Ishikawa (cell line): ENCODE data around the gene ADAMTS16.

Experiments used
- CEBPB ChIP-seq: IDR thresholded peaks from 2 replicates; pipeline ENCODE4 v1.6.1; 2012
- CREB1 ChIP-seq: IDR thresholded peaks from 2 replicates; pipeline ENCODE4 v1.6.1; 2012; ENCODE audit warnings: low read depth
- EGR1 ChIP-seq: IDR thresholded peaks from 2 replicates; pipeline ENCODE4 v1.6.1; 2012
- EP300 ChIP-seq: IDR thresholded peaks from 2 replicates; pipeline ENCODE4 v1.6.1; 2012; ENCODE audit warnings: borderline replicate concordance
- FOXM1 ChIP-seq: IDR thresholded peaks from 2 replicates; pipeline ENCODE4 v1.6.1; 2012; ENCODE audit warnings: low read depth, borderline replicate concordance
- NFIC ChIP-seq: IDR thresholded peaks from 2 replicates; pipeline ENCODE4 v1.6.1; 2012
- RAD21 ChIP-seq: IDR thresholded peaks from 2 replicates; pipeline ENCODE4 v1.6.1; 2012; ENCODE audit warnings: low read depth
- TAF1 ChIP-seq: IDR thresholded peaks from 2 replicates; pipeline ENCODE4 v1.6.1; 2012; ENCODE audit warnings: low read depth, mild to moderate bottlenecking
- TCF12 ChIP-seq: IDR thresholded peaks from 2 replicates; pipeline ENCODE4 v1.6.1; 2012; ENCODE audit warnings: low read depth
- YY1 ChIP-seq: IDR thresholded peaks from 2 replicates; pipeline ENCODE4 v1.6.1; 2012; ENCODE audit warnings: low read depth
- ZBTB7A ChIP-seq: IDR thresholded peaks from 2 replicates; pipeline ENCODE4 v1.6.1; 2012; ENCODE audit warnings: low read depth
- TF ChIP-seq, protein P1 (sequence below): IDR thresholded peaks from 2 replicates; pipeline ENCODE4 v1.6.1; 2012; ENCODE audit warnings: low read depth, mild to moderate bottlenecking
- TF ChIP-seq, protein P2 (sequence below): IDR thresholded peaks from 2 replicates; pipeline ENCODE4 v1.6.1; 2012
- TF ChIP-seq, protein P3 (sequence below): IDR thresholded peaks from 2 replicates; pipeline ENCODE4 v1.6.1; 2012

DNA sequence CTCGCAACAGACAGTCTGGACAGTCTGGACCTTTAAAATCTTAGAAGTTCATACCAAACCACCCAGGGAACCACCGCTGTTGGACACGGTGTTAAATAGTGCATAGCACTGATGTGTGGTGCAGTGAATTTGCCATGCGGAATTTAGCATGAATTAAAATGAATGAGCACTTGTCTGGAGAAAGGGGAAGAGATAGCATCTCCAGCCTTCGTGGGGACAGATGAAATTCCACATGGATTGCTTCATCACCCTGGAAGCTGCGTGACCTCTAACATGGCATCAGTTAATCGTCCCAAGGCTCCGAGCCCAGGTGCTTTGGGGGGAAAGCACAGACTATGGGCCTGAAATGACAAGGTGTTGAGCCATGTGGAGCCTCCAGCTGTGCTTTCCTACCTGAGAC lies 91.4 kb downstream of the ADAMTS16 start:
- TF ChIP-seq TAF1 (no peak), EGR1 (no peak), RAD21 (no peak), TCF12 (no peak), EP300 (no peak), YY1 (no peak), CEBPB (no peak), NFIC (no peak), FOXM1 (no peak), CREB1 (no peak), ZBTB7A (no peak)
- TF ChIP-seq, protein P1, sequence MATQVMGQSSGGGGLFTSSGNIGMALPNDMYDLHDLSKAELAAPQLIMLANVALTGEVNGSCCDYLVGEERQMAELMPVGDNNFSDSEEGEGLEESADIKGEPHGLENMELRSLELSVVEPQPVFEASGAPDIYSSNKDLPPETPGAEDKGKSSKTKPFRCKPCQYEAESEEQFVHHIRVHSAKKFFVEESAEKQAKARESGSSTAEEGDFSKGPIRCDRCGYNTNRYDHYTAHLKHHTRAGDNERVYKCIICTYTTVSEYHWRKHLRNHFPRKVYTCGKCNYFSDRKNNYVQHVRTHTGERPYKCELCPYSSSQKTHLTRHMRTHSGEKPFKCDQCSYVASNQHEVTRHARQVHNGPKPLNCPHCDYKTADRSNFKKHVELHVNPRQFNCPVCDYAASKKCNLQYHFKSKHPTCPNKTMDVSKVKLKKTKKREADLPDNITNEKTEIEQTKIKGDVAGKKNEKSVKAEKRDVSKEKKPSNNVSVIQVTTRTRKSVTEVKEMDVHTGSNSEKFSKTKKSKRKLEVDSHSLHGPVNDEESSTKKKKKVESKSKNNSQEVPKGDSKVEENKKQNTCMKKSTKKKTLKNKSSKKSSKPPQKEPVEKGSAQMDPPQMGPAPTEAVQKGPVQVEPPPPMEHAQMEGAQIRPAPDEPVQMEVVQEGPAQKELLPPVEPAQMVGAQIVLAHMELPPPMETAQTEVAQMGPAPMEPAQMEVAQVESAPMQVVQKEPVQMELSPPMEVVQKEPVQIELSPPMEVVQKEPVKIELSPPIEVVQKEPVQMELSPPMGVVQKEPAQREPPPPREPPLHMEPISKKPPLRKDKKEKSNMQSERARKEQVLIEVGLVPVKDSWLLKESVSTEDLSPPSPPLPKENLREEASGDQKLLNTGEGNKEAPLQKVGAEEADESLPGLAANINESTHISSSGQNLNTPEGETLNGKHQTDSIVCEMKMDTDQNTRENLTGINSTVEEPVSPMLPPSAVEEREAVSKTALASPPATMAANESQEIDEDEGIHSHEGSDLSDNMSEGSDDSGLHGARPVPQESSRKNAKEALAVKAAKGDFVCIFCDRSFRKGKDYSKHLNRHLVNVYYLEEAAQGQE: no peak
- TF ChIP-seq, protein P2, sequence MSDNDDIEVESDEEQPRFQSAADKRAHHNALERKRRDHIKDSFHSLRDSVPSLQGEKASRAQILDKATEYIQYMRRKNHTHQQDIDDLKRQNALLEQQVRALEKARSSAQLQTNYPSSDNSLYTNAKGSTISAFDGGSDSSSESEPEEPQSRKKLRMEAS: no peak
- TF ChIP-seq, protein P3, sequence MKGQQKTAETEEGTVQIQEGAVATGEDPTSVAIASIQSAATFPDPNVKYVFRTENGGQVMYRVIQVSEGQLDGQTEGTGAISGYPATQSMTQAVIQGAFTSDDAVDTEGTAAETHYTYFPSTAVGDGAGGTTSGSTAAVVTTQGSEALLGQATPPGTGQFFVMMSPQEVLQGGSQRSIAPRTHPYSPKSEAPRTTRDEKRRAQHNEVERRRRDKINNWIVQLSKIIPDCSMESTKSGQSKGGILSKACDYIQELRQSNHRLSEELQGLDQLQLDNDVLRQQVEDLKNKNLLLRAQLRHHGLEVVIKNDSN: no peak
